BE2C (cell line): Measurements from ENCODE around the gene RSU1.

ENCODE experiments used
- DNase-seq: peaks from one replicate; pipeline ENCODE4 v3.0.0-alpha.2; 2020
- H3K27me3 ChIP-seq: fragments of 250-450 bp; sonication (Bioruptor Pico); 2 replicates; pipeline ENCODE4 v1.5.1; 2020; ENCODE audit warnings: mild to moderate bottlenecking
- H3K36me3 ChIP-seq: fragments of 250-450 bp; sonication (Bioruptor Pico); 2 replicates; pipeline ENCODE4 v1.5.1; 2020; ENCODE audit warnings: mild to moderate bottlenecking
- H3K4me1 ChIP-seq: fragments of 250-450 bp; sonication (Bioruptor Pico); 2 replicates; pipeline ENCODE4 v1.5.1; 2020
- H3K4me3 ChIP-seq: 2 replicates; pipeline ENCODE4 v1.5.1; 2011; ENCODE audit warnings: low read depth, low read length
- H3K9me3 ChIP-seq: fragments of 250-450 bp; sonication (Bioruptor Pico); 2 replicates; pipeline ENCODE4 v1.5.1; 2020
- CTCF ChIP-seq: IDR thresholded peaks from 2 replicates; pipeline ENCODE4 v1.5.1; 2012; ENCODE audit warnings: mild to moderate bottlenecking, low read depth, low read length

The RSU1 gene

GRCh38 chr10:16547973-16548372, 269.3 kb downstream of the RSU1 start:
- Histone ChIP-seq H3K27me3 (no peaks in the 10 kb centered on the region), H3K4me3 (no peak overlapping the region), H3K36me3 (no peaks in the 10 kb centered on the region), H3K4me1 (no peaks in the 10 kb centered on the region), H3K9me3 (no peaks in the 10 kb centered on the region)
- TF ChIP-seq CTCF: no peak
- DNase-seq: no peak

GRCh38 chr10:16545116-16545736, 272.0 kb downstream of the RSU1 start:
- Histone ChIP-seq H3K27me3 (no peaks in the 10 kb centered on the region), H3K9me3 (no peaks in the 10 kb centered on the region), H3K36me3 (no peaks in the 10 kb centered on the region), H3K4me1 (no peaks in the 10 kb centered on the region), H3K4me3 (no peak overlapping the region)
- peak; percentile 73 for TF ChIP-seq CTCF
- DNase-seq: peak; percentile 10

GRCh38 chr10:16544591-16544990, 272.6 kb downstream of the RSU1 start:
- Histone ChIP-seq H3K4me3 (no peak overlapping the region), H3K36me3 (no peaks in the 10 kb centered on the region), H3K9me3 (no peaks in the 10 kb centered on the region), H3K27me3 (no peaks in the 10 kb centered on the region), H3K4me1 (no peaks in the 10 kb centered on the region)
- DNase-seq: no peak
- no peak for TF ChIP-seq CTCF

- Histone ChIP-seq H3K4me3 (no peak overlapping the region), H3K9me3 (no peaks in the 10 kb centered on the region), H3K36me3 (no peaks in the 10 kb centered on the region), H3K27me3 (no peaks in the 10 kb centered on the region), H3K4me1 (no peaks in the 10 kb centered on the region)
- TF ChIP-seq CTCF: no peak
- no peak for DNase-seq
Observed at GRCh38 chr10:16544099-16544498, 273.1 kb downstream of the RSU1 start.
